Amniotic stem cell (primary cell): ENCODE data around the gene PRMT2.
"Not testable (repeated sequence)": the region's sequence is repeated elsewhere in the genome, so short reads cannot be mapped to it uniquely, and the experiment has no call there.

Experiments used
- DNase-seq: peaks from one replicate; lab custom pipeline; 2025; lab: John Stamatoyannopoulos, UW

Gene PRMT2

GRCh38 chr21:46617267-46618051 is 18.0 kb upstream of the PRMT2 start:
- DNase-seq, result no peak

- DNase-seq, result no peak
Measured at GRCh38 chr21:46618738-46619379, 16.6 kb upstream of the PRMT2 start.

DNA sequence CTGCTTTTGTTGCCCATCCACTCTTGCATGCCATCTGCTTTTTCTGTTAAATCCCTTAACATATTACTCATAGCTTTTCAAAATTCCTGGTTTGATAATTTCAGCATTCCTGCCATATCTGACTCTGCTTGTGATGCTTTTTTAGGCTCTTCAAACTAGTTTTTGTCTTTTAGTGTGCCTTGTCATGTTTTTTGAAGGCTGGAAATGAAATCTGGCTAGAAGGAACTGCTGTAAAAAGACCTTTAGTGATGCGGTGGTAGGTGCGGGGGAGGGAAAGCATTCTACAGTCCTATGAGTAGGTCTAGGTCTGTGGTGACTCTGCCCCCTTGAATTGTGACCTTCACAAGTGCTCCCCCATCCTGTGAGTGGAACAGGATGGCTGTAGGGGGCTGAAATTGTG is 15.6 kb upstream of the PRMT2 start:
- DNase-seq, result no peak

DNA sequence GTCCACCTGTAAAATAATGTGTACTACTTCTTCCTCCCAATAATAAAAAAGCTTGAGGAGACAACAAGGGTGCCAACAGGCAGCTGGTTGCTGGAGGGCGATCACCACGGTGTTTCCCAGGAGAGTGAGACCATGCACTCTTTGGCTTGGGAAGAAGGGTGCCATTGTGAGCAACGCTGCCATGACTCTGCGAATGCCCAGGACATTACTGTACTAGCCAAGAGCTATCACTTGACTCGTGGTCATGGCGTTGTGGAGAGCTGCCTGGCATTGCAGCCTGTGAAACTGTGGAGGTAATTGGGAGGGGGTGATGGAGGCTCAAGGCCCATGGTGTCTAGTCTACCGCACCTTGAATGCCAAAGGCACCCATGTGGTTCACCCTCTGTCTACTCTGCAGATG is 14.6 kb upstream of the PRMT2 start:
- DNase-seq, result no peak

- no peak for DNase-seq
Measured at GRCh38 chr21:46621457-46622182, 13.9 kb upstream of the PRMT2 start.

DNA sequence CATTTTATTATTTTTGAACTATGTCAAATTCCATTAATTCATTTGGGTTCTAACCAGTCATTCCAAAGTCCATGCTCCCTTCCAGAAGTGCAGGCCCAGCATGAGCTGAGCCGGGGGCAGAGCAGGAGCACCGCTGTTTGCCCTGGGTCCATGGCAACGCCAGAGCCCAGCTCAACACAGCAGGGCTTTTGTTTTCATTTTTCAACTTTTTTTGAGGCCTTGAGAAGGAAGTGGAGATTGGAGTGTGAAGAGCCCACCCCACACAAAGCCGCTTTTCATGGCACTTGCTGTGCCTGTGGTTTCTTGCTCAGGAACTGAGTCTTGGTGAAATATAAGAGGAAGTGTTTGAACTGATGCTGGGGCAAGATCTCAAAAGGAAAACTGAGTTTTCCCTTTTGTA is 13.2 kb upstream of the PRMT2 start:
- no peak for DNase-seq

DNA sequence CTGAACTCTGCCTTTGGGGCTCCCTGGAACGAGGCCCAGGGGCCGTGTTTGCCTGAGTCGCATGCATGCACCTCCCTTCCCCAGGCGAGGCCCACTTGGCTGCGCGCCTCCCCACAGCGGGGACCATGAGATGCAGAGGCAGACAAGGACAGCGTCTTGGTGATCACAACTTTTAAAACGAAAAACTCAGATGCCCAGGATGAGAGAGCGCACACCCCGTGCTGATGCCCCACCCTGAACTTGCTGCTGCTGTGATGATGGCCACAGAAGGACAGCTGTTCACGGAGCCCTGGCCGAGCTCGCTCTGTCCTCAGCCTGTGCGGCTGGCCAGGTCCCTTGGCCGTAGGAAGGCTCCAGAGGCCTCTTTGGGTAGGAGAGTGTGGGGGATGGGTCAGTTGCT is 11.4 kb upstream of the PRMT2 start:
- DNase-seq, result no peak

DNA sequence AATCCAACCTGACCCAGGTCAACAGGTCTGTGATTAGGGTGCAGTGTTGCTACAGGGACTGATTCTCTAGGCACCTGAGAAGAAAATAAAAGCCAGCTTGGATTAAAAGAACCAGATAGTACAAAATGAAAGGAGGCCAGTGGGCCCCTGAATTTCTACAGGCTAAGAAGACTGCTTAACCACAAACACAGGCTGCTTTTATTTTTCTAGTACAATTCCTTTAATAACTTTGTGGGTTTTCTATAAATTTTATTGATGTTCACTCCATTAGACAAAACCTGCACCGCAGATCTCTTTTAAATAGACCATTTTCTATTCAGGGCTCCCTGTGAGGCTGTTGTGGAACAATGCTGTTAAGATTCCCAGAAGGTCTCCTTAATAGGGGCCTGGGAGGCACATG is 9.7 kb upstream of the PRMT2 start:
- DNase-seq, result no peak

DNA sequence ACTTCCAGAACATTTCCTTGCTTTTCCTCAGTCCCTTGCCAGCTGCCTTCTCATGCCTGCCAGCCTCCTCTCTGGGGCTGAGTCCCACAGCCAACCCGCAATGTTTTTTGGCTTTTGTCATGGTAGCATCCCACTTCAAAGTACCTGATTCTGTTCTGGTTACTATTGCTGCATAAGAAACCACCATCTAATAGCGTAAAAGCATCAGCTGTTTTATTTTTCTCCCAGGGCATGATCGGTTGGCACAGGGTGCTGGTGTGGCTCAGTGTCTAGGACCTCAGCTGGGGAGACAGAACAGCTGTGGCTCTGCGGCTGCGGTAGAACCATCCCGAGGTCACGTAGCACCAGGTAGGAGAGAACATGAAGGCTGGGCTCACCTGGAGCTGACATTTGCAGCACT is 8.9 kb upstream of the PRMT2 start:
- no peak for DNase-seq

- DNase-seq, result no peak
Measured at GRCh38 chr21:46626975-46627501, 8.4 kb upstream of the PRMT2 start.

GRCh38 chr21:46627726-46628125 is 7.7 kb upstream of the PRMT2 start:
- DNase-seq, result no peak

DNA sequence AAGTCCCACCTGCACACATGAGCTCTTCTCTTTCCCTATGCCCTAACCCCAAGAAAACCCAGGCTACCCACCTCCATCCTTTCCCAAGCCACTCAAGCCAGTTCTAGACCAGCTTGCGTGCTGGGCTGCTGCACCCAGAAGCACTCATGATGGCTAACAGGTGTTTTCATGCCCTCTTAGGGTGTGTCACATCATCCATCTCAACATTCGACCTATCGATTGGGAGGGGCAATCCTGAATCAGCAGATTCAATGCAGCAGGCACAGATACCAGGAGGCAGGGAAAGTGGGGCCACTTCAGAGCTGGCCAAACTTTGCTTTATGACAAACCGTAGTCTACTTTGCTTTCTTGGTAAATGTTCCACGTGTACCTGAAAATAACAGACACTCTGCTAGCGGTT is 6.6 kb upstream of the PRMT2 start:
- no peak for DNase-seq

DNA sequence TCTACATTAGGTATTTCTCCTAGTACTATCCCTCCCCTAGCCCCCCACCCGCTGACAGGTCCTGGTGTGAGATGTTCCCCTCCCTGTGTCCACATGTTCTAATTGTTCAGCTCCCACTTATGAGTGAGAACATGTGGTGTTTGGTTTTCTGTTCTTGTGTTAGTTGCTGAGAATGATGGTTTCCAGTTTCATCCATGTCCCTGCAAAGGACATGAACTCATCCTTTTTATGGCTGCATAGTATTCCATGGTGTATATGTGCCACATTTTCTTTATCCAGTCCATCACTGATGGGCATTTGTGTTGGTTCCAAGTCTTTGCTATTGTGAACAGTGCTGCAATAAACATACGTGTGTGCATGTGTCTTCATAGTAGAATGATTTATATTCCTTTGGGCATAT is 4.6 kb upstream of the PRMT2 start:
- DNase-seq, result not testable (repeated sequence)

DNA sequence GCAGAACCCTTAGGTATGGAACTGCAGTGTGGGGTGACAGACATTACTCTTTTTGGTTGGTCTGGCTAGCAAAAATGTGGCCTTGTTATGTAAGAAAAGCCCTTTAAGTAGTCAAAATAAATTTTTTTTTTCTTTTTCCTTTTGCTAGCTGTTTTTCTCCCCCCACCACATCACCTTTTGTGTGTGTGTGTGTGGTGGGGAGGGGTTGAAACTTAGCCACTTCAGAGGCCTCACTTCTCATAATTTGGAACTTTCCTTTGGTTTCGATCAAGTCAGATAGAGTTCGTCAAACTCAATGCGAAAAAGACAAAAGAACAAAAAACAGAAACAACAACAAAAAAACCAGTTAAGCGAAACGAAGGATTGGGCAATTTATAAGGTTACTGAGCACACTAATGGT is 1.9 kb upstream of the PRMT2 start:
- no peak for DNase-seq

DNA sequence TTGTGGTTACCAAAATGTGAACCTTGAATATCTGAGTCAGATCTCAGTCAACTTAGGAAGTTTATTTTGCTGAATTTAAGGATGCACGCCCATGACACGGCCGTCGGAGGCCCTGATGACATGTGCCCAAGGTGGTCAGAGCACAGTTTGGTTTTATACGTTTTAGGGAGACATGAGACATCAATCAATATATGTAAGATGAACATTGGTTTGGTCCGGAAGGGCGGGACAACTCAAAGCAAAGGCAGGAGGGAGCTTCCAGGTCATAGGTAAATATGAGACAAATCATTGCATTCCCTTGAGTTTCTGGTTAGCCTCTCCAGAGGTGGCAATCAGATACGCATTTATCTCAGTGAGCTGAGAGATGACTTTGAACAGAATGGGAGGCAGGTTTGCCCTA is 1.0 kb upstream of the PRMT2 start:
- DNase-seq, result no peak

- peak; percentile 47 for DNase-seq
Measured at GRCh38 chr21:46634966-46635323, 529 bp upstream of the PRMT2 start.

- DNase-seq, result no peak
Measured at GRCh38 chr21:46636181-46636512, 673 bp downstream of the PRMT2 start.

DNA sequence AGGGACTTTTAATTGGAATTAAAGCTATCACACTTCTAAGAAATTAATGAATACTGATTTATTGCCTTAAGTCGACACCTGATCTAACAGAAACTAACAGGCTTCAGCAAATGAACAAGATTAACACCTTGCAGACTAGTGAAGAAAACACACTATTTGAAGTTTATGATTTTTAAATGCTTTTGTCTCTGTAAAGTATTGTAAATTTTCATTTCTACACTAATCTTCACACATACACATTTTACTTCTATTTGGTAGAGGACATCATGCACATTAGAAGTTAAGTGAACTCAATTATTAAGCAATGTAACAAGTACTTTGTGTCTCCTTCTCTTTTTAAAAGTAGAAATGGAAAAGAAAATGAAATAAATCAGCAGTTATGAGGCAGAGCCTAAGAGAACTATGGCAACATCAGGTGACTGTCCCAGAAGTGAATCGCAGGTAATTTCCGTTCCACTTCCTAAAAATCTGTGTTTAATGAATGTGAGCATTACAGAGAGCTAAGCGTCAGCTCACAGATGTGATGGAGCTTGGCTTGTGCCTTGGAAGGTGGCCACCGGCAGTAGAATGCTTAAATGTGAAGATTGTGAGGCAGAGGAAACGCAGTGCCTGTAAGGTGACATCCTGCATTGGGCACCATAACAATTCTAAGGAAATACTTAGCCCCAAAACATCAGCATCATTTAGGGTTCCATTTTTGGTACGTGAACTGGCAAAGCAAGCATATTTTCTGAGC is 1.2 kb downstream of the PRMT2 start:
- DNase-seq, result no peak

DNA sequence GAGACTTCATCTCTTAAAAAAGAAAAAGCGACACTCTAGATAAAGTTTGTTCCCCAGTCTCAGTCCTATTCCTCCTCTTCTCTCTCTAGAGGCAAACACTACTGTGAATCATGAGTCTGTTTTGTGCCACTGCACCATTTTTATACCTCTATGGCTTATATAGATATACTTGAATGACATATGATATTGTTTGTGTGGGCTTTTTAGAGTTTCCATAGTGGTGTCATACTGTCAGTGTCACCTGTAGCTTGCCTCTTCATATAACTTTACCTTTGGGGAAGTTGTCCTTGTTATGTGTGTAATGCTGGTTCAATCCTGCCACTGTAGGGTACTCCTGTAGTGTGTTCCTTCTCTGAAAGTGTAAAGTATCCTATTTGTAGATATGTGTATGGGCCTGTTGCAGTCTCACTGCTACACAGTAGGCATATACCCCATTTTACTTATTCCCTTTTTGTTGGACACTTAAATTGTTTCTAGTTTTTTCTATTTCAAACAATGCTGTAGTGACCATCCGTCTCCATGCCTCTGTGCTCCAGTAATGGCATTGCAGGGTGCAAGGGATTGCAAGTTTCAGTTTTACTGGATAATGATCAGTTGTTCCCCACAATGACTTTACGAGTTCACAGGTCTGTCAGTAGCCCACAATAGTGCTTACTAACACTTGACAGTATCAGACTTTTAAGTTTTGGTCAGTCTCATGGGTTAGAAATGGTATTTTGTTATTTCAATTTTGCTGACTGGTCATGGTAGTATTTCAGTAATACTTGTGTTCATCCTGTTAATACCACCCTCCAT is 2.7 kb downstream of the PRMT2 start:
- no peak for DNase-seq

DNA sequence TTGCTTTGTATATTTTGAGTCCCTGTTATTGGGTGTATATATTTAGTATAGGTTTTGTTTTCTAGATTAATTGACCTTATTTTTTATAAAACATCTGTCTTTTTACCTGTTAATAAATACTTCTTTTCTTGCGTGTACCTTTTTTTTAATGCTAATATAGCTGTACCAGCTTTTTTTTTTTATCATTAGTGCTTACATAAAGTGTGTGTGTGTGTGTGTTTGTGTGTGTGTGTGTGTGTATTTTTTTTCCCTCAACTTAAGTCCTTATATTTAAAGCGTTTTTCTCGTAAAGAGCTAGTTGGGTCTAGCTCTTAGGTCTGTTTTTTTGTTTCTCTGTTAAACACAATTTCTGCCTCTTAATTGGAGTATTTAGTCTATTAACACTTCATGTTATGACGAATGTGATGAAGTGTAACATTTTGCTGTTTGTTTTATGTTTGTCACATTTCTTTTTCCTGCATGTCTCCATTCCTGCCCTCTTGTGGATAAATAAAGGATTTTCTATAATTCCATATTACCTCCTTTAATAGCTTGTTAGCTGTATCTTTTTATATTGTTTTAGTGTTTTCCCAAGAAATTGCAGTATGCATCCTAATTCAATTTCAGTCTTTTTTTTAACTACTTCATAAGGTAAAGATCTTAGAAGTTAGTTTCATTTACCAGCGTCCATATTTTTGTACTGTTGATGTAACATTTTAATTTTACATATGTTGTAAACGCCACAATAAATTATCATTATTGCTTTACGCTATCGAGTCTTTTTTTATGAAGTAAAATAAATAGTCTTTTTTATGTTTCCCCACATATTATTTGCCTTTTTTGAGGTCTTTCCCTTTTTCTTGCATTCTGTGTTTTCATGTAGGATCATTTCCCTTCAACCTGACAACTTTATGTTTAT is 4.3 kb downstream of the PRMT2 start:
- DNase-seq, result no peak

- no peak for DNase-seq
Measured at GRCh38 chr21:46641656-46642055, 6.2 kb downstream of the PRMT2 start.
